Measurements from ENCODE around the gene SUPT20H.

Gene SUPT20H

DNA sequence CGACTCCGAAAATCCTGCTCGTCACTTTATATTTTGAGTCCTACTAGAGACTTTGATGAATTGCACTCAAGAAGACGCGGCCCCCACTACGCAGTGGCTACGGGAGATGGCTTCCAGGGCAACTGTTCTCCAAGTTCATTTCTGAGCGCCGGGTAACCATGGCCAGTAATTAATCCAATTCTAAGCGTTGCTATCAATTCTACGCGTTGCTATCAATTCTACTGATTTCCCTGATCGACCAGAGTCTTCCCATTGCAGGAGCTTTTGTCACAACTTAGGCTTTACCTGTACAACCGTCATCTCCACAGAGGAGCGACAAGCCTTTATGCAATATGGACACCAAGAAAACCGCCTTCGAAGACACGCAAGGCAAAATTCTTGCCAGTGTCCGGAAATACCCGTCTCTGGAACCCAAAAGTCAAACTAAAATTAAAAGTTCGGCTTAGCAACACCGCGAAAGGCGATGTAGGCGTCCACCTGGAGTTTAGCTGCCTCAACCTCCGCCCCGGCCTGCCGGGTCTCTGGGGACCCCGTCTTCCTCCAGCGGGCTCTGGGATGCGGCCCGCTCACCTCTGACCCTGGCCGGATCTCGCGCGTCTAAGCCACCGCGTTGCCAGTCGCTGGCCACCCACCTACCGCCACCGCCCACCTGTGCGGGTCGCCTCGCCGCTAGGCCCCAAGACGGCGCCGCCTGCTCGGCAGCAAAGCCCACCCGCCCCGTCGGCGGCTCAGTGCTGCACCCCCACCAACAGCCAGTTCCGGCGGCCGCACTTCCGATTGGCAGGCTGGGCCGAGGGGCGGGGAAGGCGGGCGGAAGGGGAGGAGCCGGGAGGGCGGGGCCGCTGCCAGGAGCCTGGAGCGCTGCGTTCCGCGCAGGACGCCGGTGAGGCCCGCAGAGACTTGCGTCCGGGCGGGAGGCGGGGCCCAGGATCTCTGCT, at the start of gene SUPT20H:
TSS of gene SUPT20H (minus strand) at position 779 of the 938 bp plus-strand sequence. CDS start 8,198 bp downstream, outside the sequence.
- DNase-seq: peak; percentile 90 to 97

DNA sequence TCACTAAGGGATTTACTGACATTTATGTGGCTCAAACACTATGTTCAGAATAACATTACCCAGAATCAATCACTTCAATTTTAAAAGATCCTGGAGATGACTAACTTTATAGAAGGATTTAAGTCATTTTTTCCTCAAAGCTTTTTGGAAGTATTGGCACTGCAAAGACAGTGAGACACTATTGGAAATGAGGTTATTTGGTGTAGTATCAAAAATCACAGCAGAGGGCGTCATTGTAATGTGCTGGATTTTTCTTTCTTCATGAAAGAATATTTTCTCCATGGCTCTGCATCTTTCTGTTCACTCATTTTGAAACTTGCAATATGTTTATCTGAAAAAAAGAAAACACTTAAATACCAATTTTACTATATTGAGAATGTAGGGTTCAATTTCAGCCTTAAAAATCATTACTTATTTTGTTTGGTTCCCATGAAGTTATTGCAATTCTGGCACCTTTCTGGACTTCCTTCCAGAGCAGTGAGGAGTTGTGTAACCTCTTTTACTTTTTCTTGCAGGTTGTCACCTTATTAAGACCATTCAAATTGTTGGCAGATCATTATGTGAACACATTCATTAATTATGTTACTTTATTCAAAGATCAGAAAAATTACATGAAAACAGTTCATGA, 49.7 kb upstream of the SUPT20H start:
- DNase-seq: no peak

- DNase-seq: no peak
Observed at GRCh38 chr13:37107868-37108267, 48.4 kb upstream of the SUPT20H start.

GRCh38 chr13:37107456-37107855, 48.0 kb upstream of the SUPT20H start:
- no peak for DNase-seq

DNA sequence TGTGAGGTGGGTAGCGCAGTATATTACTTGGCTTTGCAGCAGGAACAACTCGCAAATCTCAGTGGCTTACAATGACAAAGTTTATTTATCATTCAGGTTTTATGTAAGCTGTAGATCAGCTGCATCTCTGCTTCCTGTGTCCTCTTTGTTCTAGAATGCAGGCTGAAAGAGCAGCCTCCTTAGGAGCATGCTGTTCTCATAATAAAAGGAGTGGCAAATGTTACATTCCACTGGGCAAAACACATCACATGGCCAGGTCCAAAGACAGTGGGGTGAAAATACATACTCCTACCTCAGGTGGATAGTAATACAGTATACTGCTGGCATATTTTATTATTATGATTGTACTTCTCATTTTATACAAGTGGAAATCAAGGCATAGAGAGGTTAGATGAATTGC, 47.2 kb upstream of the SUPT20H start:
- no peak for DNase-seq

GRCh38 chr13:37105251-37105714, 45.8 kb upstream of the SUPT20H start, which contains the start of gene CSNK1A1L:
Gene CSNK1A1L, minus strand, starts transcription at chr13:37105664. Its CDS starts 408 bp downstream, at chr13:37105256.
- no peak for DNase-seq

GRCh38 chr13:37102896-37103295, 43.4 kb upstream of the SUPT20H start:
- DNase-seq: no peak

DNA sequence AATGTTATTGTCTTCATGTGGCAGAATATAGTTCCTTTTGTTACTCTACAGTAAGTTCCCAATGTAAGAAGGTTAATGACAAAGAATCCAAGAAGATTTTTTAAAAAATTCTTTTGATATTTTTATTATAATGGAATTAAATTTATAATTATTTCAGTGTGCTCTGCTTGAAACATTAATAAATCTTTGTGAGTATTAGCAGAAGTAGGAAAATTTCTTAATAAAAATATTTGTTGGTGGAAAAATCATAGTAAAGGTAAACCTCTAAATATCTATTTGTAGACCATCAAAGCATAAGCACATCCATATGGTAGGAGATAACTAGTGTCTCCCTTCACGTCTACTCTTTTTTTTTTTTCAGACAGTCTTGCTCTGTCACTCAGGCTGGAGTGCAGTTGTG, 41.7 kb upstream of the SUPT20H start:
- DNase-seq: no peak

GRCh38 chr13:37100731-37101130, 41.2 kb upstream of the SUPT20H start:
- no peak for DNase-seq

DNA sequence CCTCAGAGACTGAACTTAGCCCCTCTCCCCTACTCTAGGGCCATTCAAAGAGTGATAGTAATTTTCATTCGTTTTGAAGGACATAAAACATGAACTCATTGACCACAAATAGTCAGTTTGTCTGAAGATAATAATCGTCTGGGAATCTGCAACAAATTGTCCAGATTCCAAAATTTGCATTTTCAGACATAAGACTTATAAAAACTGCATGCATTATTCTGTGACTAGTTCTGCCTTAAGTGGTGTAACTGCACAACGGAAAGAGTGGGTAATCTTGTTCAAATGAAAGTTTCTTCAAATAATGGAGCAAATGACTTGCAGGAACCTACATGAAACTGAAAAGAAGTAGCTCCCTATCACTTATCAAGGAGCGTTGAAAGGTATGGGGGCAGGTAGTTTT, 37.6 kb upstream of the SUPT20H start:
- DNase-seq: no peak

DNA sequence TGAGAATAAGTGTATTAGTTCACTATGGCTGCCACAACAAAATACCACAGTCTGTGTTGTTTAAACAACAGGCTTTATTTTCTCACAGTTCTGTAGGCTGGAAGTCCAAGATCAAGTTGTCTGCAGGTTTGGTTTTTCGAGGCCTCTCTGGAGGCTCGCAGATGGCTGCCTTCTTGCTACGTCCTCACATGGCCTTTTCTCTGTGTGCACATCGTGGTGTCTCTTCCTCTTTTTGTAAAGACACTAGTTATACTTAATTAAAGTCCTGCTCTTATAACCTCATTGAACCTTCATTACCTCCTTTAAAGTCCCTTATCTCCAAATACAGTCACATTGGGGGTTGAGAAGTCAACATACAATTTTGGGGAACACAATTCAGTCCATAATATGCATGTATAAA, 35.4 kb upstream of the SUPT20H start:
- no peak for DNase-seq

- no peak for DNase-seq
Observed at GRCh38 chr13:37094099-37094498, 34.6 kb upstream of the SUPT20H start.

DNA sequence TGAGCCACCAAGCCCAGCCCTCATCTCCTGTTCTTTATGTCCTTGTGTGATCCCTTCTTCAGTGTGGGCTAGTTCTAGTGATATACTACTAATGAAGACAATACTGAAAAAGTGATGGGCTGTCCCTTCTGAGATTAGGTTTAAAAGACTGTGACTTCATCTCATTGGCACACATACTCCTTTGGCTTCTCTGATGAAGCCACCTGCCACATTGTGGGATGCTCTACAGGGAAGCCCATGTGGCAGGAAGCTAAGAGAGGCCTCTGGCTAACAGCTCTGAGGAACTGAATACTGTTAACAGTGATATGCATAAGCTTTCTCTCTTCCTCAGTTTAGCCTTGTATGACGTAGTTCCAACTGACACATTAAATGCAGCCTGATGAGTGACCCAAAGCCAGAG, 32.3 kb upstream of the SUPT20H start:
- no peak for DNase-seq

GRCh38 chr13:37090912-37091311, 31.4 kb upstream of the SUPT20H start:
- no peak for DNase-seq

GRCh38 chr13:37089495-37089894, 30.0 kb upstream of the SUPT20H start:
- no peak for DNase-seq

GRCh38 chr13:37087486-37087885, 28.0 kb upstream of the SUPT20H start:
- DNase-seq: no peak

DNA sequence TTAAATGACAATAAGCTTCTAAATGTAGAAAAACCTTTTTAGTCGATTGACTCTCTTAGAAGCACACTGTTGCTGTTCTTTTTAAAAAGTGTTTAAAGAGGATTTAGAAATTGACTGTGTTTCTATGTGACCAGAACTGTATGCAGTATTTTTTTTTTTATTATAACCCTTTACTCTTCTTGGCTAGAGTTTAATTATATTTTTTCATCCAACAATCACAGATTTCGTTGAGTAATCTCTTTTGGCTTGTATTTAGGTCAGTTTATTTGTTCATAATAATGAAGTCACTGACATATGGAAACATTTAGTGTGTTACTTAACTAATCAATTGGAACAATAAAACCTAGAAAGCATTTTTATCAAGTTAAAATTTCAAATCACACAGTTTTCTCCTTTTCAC, 26.1 kb upstream of the SUPT20H start:
- no peak for DNase-seq

DNA sequence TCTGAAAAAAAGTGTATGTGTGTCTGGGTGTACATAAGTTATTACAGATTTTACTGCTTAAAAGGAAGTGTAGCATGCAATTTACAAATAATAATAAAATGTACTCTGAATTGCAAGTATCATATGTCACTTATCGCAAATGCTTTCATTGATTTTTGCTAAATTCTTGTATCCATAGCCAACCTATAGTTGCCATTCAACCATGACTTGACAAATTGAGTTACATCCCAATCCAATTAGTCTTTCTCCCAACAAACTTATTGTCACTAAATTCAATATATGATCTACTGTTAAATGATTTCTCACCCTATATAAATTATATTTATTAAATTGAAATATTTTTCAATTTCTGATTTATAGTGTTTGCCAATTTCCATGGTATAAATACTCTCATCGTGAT, 17.3 kb upstream of the SUPT20H start:
- DNase-seq: no peak

DNA sequence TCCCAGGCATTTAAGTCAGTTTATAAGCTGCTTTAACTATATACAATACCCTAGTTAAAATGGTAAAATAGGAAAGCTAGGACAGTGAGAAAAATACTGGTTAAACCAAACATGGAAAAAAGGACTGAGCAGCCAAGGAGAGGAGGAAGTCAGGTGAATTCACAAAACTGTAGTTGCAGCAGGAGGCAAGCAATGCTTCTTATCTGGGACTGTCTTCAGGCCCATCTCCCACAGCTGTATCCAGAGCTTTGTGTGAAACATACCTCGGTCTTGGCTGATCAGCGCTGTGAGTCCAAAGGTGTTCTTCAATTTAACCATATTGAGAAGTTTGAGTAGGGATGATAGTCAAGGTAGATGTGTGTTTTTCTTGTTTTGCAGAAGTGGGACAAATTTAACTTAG, 15.7 kb upstream of the SUPT20H start:
- no peak for DNase-seq

DNA sequence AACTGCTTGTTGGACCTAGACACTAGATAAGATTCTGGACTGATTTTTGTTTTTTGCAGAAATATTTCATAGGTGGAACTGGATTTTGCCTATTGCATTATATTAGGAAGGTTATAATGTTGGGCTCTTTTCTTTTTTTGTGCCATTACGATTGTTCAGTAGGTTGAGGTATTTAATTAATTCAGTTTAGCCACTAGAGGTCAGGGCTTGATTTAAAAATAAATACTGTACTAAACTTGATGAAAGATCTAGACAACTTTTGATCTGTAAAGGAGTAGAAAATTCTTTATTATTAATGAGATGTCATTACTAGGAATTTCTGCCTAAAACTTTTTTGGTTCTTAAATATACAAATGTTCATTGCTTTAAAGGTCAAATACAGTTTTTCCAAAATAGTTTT, 15.2 kb upstream of the SUPT20H start:
- no peak for DNase-seq

DNA sequence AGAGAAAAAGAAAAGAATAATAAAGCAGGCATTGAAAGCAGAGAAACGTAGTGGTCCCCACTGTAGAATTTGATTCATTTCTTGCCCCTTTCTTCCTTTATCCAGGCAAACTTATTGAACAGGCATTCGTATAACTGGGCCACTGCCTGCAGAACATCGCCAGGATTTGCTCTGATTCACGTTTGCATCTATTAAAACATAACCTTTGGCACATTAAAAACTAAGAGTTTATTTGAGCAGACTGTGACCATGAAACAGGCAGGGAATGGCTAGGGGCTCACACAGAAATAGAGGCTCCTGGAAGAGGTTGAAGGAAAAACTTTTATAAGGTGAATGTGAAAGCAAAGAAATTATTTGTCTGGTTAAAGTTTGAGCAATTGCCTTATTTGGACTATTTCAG, 12.5 kb upstream of the SUPT20H start:
- DNase-seq: no peak

DNA sequence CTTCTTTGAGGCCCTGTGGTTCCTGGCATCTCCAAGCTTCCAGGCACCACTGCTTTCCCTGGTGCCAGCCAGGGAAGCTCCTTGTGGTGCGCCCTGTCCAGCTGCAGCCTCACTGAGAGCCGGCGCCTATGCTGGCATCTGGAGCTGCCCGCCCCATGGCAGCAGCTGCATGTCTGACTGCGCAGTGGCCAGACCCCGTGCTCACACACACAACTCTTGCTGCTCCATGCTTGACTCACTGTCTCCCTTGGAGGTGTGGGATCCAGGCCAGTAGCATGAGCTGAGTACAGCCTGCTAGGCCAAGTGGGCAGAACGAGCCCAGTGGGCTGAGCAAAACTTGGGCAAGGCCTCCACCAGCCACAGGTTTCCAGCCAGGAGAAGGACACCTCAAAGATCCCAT, 11.5 kb upstream of the SUPT20H start:
- no peak for DNase-seq

- no peak for DNase-seq
Observed at GRCh38 chr13:37070145-37070695, 10.7 kb upstream of the SUPT20H start.

DNA sequence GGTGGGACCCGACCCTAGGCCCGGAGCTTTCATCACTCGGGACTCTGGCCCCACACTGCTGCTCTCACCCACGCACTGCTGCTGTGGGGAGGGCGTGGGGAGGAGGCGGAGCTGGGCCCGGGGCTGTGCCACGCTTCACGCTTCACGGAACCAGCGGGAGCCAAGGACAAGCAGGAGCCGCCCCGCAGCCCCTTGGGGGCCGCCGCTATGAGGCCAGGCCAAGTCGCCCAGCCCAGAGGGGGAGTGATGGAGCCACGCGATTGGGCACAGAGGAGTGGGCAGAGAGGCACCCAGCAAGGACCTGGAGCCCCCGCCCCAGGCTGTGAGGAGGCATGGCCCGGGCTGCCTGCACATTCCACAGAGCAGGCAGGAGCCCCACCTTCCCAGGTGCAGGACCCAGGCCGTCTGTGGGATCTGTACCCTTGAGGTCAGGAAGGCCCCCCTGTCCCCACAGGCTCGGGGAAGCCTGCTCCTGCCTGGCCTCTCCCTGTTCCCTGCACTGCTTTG, 10.2 kb upstream of the SUPT20H start:
- DNase-seq: no peak

Measured in stimulated activated CD4-positive, alpha-beta T cell treated with anti-CD3 and anti-CD28 coated beads, Interleukin-4, amount 100 ng/mL, for 4 hours (primary cell).